G401 (cell line): ENCODE measurements around the gene ANKS1A. TPM values are rescaled to one million over a fixed set of nuclear protein-coding genes. Genes with fewer than 3 reads are reported as not detected.

Experiments
- DNase-seq: peaks from one replicate; pipeline ENCODE4 v3.0.0-alpha.2; 2015; ENCODE audit warnings: low spot score
- in situ Hi-C: cut with HindIII; loops from 2 replicates; pipeline ENCODE4 v1.10.0; 2016; ENCODE audit warnings: low sequenced_read_pairs, mixed read lengths
- total RNA-seq: library from RNA; depleted of rRNA; stranded (reverse); fragments of >200 nt; shearing (Covaris generic); gene quantifications from 2 replicates; pipeline ENCODE4 v1.2.3, GENCODE V29; 2014

ANKS1A gene
- total RNA-seq, 1 experiment from 2014 or later, result 14.2 TPM

- DNase-seq, result no peak
- in situ Hi-C loops, result no loop called here
Observed at GRCh38 chr6:35072051-35072697, 183.1 kb downstream of the ANKS1A start.

GRCh38 chr6:35072698-35073055, 183.6 kb downstream of the ANKS1A start:
- in situ Hi-C loops, result no loop called here
- no peak for DNase-seq

GRCh38 chr6:35073211-35073610, 184.2 kb downstream of the ANKS1A start:
- in situ Hi-C loops, result no loop called here
- DNase-seq, result no peak

- in situ Hi-C loops, result no loop called here
- DNase-seq, result no peak
Observed at GRCh38 chr6:35073766-35074471, 184.9 kb downstream of the ANKS1A start.

- DNase-seq, result no peak
- in situ Hi-C loops, result no loop called here
Observed at GRCh38 chr6:35076997-35077712, 188.1 kb downstream of the ANKS1A start.

- no peak for DNase-seq
- in situ Hi-C loops, result no loop called here
Observed at GRCh38 chr6:35077713-35078105, 188.7 kb downstream of the ANKS1A start.

GRCh38 chr6:35078226-35078850, 189.3 kb downstream of the ANKS1A start:
- in situ Hi-C loops, result no loop called here
- DNase-seq, result no peak

- DNase-seq, result no peak
- in situ Hi-C loops, result no loop called here
Observed at GRCh38 chr6:35078896-35079295, 189.8 kb downstream of the ANKS1A start.

- in situ Hi-C loops, result no loop called here
Observed at GRCh38 chr6:35079311-35080000, 190.4 kb downstream of the ANKS1A start.

GRCh38 chr6:35080016-35080680, 191.1 kb downstream of the ANKS1A start:
- no peak for DNase-seq
- in situ Hi-C loops, result no loop called here

More at GRCh38 chr6:35079311-35080000, 190.4 kb downstream of the ANKS1A start:
- DNase-seq, result no peak

GRCh38 chr6:35080821-35081425, 191.9 kb downstream of the ANKS1A start:
- DNase-seq, result no peak
- in situ Hi-C loops, result no loop called here

- no peak for DNase-seq
- in situ Hi-C loops, result no loop called here
Observed at GRCh38 chr6:35081426-35081851, 192.4 kb downstream of the ANKS1A start.

GRCh38 chr6:35082046-35082732, 193.1 kb downstream of the ANKS1A start:
- in situ Hi-C loops, result no loop called here
- no peak for DNase-seq

- in situ Hi-C loops, result no loop called here
- DNase-seq, result no peak
Observed at GRCh38 chr6:35082733-35083403, 193.8 kb downstream of the ANKS1A start.

GRCh38 chr6:35083507-35083906, 194.5 kb downstream of the ANKS1A start:
- DNase-seq, result no peak
- in situ Hi-C loops, result no loop called here

GRCh38 chr6:35084041-35084491, 195.0 kb downstream of the ANKS1A start:
- no peak for DNase-seq
- in situ Hi-C loops, result no loop called here

GRCh38 chr6:35084511-35085203, 195.6 kb downstream of the ANKS1A start:
- DNase-seq, result no peak
- in situ Hi-C loops, result no loop called here
